Measurements from ENCODE around the gene UTF1. TPM values are rescaled to one million over a fixed set of nuclear protein-coding genes. Genes with fewer than 3 reads are reported as not detected.

Gene UTF1
- total and polyA plus RNA-seq, 9 of the 15 experiments (the other 6 are each of a cell fraction or from before 2014, with no cell fraction given), result 0.35 to 0.46 TPM; not detected in 7

- TF ChIP-seq KDM4B (IDR thresholded peaks at IDR 0.05; ENCODE audit: borderline replicate concordance in 2 of 2, low read depth in 1 of 2) (no peak), BCL6 (CRISPR knock-in tag; IDR thresholded peaks at IDR 0.05) (no peak)
- TF ChIP-seq, protein P1, sequence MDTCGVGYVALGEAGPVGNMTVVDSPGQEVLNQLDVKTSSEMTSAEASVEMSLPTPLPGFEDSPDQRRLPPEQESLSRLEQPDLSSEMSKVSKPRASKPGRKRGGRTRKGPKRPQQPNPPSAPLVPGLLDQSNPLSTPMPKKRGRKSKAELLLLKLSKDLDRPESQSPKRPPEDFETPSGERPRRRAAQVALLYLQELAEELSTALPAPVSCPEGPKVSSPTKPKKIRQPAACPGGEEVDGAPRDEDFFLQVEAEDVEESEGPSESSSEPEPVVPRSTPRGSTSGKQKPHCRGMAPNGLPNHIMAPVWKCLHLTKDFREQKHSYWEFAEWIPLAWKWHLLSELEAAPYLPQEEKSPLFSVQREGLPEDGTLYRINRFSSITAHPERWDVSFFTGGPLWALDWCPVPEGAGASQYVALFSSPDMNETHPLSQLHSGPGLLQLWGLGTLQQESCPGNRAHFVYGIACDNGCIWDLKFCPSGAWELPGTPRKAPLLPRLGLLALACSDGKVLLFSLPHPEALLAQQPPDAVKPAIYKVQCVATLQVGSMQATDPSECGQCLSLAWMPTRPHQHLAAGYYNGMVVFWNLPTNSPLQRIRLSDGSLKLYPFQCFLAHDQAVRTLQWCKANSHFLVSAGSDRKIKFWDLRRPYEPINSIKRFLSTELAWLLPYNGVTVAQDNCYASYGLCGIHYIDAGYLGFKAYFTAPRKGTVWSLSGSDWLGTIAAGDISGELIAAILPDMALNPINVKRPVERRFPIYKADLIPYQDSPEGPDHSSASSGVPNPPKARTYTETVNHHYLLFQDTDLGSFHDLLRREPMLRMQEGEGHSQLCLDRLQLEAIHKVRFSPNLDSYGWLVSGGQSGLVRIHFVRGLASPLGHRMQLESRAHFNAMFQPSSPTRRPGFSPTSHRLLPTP (IDR thresholded peaks at IDR 0.05; ENCODE audit: borderline replicate concordance, extremely low read depth, insufficient read length), result no peak
Observed at GRCh38 chr10:133229265-133230043, 563 bp upstream of the UTF1 start (continued).

- H3K9me1 ChIP-seq (ENCODE audit: control insufficient read depth, insufficient read depth, low read length), result no peaks in the 10 kb centered on the region
- DNase-seq (ENCODE audit: extremely low read depth in 1 of 4, low spot score in 3 of 4) (peak; percentile 20 to 74 (median 61)), ATAC-seq (peak; percentile 59), FAIRE-seq (no peak)
- no peak overlapping the region for H3K4me2 ChIP-seq (ENCODE audit: insufficient read depth, low read length)
- CTCF ChIA-PET (ENCODE audit: low intra/inter-chr PET ratio), result no interaction called here
- H3K27me3 ChIP-seq (ENCODE audit: control insufficient read depth in 2 of 2, insufficient read depth in 2 of 2, low read length in 2 of 2), result no peaks in the 10 kb centered on the region
- H3K4me1 ChIP-seq (replicated peaks in 1 of 2; ENCODE audit: control insufficient read depth in 2 of 2, insufficient read depth in 2 of 2, low read length in 2 of 2), result peaks cover 4 to 44% of the 10 kb centered on the region in 2 experiments
- in situ Hi-C loops (cut with MboI), result no loop called here
- no peaks in the 10 kb centered on the region for H3K9me3 ChIP-seq (replicated peaks; ENCODE audit: control insufficient read depth, insufficient read depth, low read depth, low read length)
- H4K20me1 ChIP-seq (replicated peaks; ENCODE audit: control insufficient read depth, insufficient read depth, low read length), result no peaks in the 10 kb centered on the region
- no peaks in the 10 kb centered on the region for H3K79me2 ChIP-seq (ENCODE audit: control insufficient read depth, insufficient read depth, low read length)
- intact Hi-C loops (cut with micrococcal nuclease), result no loop called here
- H3K36me3 ChIP-seq (ENCODE audit: control insufficient read depth, insufficient read depth, low read length), result no peaks in the 10 kb centered on the region
- no TSS peak for BruUV-seq (replicated peaks)
- H3K27ac ChIP-seq (ENCODE audit: extremely low read depth, low read depth, low read length), result no peak overlapping the region
- no peak overlapping the region for H3K9ac ChIP-seq (ENCODE audit: insufficient read depth in 1 of 2, low read depth in 2 of 2, low read length in 2 of 2)
- POLR2A ChIA-PET, result no interaction called here
- no peak overlapping the region; the same call in 1 of the 2 replicates for H2AFZ ChIP-seq (ENCODE audit: low read depth, low read length)
- H3K4me3 ChIP-seq, result 0 out of 2 replicates have a peak overlapping the region, but pooled peaks have one; percentile 8
- WGBS (ENCODE audit: insufficient coverage, low coverage, missing lambda C conversion rate), result 9% methylated on average over 31 of the region's 122 CpGs
- TF ChIP-seq E2F6 (IDR thresholded peaks at IDR 0.05; ENCODE audit: borderline replicate concordance in 1 of 2, extremely low read depth in 1 of 2, insufficient read depth in 1 of 2, insufficient read length in 1 of 2, low read depth in 1 of 2, low read length in 1 of 2, poor library complexity in 1 of 2, severe bottlenecking in 1 of 2) (peak; percentile 40 to 90), PYGO2 (tag; IDR thresholded peaks at IDR 0.05) (no peak), ZBTB9 (CRISPR knock-in tag; IDR thresholded peaks at IDR 0.05) (no peak), BDP1 (IDR thresholded peaks at IDR 0.05; ENCODE audit: insufficient read depth, insufficient read length) (no peak), FOXP1 (CRISPR knock-in tag; IDR thresholded peaks at IDR 0.05) (0 out of 2 replicates have a peak, but pooled peaks have one; percentile 48), RFX7 (CRISPR knock-in tag; IDR thresholded peaks at IDR 0.05) (no peak), ZKSCAN8 (CRISPR knock-in tag; IDR thresholded peaks at IDR 0.05) (no peak), ZNF311 (CRISPR knock-in tag; IDR thresholded peaks at IDR 0.05) (no peak), ZBTB7A (IDR thresholded peaks at IDR 0.05; ENCODE audit: borderline replicate concordance, control insufficient read depth, low read depth, low read length) (0 out of 2 replicates have a peak, but pooled peaks have one; percentile 17)
Observed at GRCh38 chr10:133230387-133231195, 574 bp downstream of the UTF1 start.

Measured in K562 (cell line).